GM10847 (cell line): Measurements from ENCODE around the gene CCDC106.

Source experiments
- POLR2A ChIP-seq: IDR thresholded peaks from 2 replicates; pipeline ENCODE4 v1.6.1; 2011; ENCODE audit not compliant: insufficient read length; ENCODE audit errors: extremely low read depth

Gene CCDC106

DNA sequence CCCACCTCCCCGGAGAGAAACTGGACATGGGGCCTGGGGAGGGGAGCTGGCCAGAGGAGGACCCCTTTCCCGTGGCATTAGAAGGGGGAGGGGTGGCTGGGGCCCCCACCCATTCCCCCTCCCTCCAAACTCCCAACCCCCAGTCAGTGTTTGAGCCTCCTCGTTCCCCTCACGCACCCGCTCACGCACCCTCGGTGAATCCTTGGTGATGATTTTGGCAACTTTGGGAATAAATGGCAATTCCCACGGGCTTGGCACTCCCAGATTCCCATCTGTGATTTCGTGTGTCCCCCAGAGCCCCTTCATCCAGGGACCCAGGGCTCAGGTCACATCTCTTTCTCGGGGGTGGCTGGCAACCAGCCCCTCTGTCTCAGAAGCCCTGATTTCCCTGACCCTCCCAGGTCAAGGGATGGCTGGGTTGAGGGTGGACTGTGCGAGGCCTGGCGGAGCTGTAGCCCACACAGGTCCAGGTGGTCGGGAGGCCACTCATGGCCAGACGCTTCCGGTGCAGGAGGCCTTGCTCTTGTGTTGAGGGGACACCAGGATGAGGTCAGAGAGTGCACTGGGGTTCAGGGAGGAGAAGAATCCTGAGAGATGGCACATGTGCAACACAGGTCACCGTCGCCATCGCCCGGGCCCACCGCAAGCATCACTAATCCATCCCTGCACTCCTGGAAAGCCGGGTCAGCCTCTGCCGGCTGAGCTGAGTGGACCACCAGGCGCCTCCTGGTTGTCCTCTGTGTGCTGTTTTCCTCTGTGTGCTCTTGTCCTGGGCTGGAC, 47.7 kb downstream of the CCDC106 start:
- no peak for TF ChIP-seq POLR2A

DNA sequence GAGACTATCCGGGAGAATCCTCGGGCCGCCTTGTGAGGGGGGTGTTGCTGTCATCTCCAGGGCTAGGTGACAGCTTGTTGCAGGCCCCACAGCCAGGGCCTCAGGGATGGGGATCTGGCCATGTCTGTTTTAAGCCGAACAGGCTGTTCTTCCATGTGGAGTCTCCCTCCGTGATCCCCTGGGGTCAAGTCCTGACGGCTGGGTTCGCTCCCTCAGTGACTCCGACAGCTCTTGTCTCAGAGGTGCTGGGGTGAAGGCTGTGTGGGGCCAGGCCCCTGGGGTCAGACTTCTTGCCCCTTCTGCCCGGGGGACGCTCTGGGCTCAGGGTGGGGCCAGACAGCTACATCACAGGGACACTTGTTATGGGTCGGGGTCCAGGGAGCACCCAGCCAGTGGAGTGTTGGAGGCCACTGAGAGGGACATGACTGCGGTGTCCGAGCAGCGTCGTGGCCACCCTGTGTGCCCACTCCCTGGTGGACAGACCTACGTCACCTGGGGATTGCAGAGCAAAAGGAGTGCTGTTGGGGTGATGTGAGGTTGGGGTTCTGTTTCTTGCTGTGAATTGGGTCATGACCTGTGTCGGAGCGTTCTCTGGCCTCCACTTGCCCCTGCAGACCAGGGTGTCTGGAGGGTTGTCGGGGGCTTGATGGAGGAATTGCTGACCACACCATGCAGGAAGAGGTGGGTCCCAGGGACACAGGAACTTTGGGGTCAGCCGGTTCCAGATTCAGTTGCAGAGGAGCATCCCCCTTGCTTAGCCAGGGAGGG, 48.5 kb downstream of the CCDC106 start:
- no peak for TF ChIP-seq POLR2A

GRCh38 chr19:55697069-55697440, 49.0 kb downstream of the CCDC106 start:
- TF ChIP-seq POLR2A: no peak

GRCh38 chr19:55697698-55698097, 49.7 kb downstream of the CCDC106 start:
- TF ChIP-seq POLR2A: no peak

GRCh38 chr19:55698256-55698655, 50.2 kb downstream of the CCDC106 start:
- no peak for TF ChIP-seq POLR2A

- TF ChIP-seq POLR2A: no peak
These were observed 51.2 kb downstream of the CCDC106 start for GRCh38 chr19:55699221-55699620.

DNA sequence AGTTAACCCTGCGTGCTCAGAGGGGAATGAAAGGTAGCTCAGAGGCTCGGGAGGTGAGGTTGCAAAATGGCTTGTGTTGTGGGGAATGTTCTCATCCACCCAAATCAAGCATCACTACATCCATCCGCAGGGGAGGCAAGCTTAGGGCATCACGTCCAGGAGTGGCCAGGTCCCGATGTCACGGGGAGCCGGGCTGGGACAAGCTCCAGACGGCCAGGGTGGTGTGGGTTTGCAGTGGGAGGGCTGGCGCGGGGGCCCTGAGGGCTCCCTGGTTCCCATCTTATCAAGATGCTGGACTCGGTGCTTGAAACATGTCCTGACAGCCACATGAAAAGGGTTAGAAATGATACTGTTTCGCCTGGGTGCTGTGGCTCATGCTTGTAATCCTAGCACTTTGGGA, 52.8 kb downstream of the CCDC106 start:
- TF ChIP-seq POLR2A: no peak

DNA sequence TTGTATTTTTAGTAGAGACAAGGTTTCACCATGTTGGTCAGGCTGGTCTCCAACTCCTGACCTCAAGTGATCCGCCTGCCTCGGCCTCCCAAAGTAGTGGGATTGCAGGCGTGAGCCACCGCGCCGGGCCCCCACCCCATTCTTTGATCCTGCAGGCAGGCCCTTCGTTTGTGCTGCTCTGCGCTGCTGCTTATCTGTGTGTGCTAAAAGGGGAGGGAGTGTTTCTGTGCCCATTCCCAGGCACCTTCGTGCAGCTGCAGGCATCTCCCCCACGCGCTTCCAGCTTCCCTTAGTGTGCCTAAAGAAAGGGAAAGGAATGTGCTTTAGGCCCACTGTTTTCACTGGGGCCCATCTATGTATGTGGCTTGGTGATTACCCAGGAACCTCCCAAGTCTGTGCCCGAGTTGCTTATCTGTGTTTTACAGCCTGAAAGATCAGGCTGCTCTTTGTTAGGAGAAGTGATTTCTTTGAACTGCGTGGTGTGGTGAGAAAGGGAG, 54.2 kb downstream of the CCDC106 start:
- TF ChIP-seq POLR2A: no peak
